Activated T-helper 9 cell treated with anti-CD3 and anti-CD28 coated beads, Interleukin-2, amount 50 U/mL, for 16 hours (primary cell): Measurements from ENCODE around the gene CXCR6.

Experiments used
- DNase-seq: peaks from one replicate; pipeline ENCODE4 v3.0.0-alpha.2; 2020; ENCODE audit warnings: low read depth

Gene CXCR6

GRCh38 chr3:45968706-45969105 is 25.4 kb downstream of the CXCR6 start:
- no peak for DNase-seq

DNA sequence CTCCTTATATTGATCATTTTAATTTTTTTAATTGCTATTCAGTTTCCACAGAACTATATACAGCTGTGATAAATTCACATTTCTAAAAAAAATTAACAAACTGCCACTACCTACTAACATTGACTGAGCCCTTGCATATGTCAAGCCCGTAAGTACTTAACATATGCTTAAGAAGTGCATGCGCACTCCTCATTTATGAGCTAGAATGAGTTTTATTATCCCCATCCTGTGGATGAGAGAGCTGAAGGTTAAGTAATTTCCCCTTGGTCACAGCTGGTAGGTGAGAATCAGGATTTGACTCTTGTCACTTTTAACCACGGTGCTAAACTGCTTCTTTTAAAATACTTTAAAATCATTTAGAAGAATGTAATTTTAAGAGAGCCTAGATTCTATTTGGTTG is 25.9 kb downstream of the CXCR6 start:
- DNase-seq: no peak

DNA sequence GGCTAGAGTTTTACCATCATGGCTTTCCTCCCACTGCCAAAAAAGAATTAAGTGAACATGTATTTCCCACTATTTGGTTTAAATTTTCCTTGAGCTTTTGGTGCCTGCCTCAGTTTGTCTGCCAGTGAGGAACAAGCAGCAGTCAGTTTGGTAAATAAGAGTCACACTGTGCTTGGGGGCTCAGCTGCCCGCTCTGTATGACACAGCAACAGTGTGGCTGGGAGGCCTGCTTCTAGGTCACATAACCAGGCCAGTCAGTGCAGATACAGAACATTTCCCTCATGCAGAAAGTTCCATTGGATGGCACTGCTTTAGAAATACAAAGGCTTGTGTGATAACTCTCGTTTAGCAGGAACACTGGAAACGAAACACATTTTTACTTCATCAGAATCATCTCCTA is 26.7 kb downstream of the CXCR6 start:
- DNase-seq: no peak

DNA sequence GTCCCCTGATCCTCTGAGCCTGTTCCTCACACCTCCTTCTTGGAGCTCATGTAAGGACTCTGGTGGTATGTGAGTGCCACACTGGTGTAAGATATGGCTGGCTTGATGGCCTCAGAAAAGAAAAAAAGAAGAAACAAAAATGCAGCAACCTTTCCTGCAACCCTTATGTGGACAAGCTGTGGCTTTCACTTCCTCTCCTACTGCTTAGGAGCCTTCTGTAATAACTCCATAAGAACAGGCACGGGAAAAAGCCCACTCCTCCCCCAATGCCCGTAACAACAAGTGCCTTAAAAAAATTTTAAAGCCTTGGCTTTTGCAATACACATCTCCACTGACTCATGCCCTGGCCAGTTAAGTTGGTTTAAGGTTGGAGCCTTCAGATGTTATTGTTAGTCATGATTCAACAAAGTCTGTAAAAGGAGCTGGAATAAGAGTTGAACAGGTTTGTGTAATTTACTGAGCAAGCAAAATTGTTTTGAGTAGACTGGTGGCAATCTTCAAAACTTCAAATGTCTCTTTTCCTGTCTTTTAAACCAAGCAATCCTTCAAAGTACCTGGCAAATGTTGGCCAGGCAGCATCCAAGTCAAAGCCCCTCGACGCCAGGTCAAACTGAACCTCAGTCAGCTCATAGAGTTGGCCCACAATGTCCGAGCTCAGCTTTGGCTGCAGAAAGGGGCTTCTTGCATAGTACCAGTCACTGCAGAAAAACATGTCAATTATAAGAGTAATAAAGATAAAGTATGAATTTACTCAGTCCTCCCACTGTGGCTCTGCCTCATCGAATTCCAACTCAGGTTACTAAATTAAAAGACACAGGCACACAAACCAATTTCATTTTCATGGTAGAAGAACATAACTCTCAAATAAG is 29.5 kb downstream of the CXCR6 start:
- DNase-seq: no peak

DNA sequence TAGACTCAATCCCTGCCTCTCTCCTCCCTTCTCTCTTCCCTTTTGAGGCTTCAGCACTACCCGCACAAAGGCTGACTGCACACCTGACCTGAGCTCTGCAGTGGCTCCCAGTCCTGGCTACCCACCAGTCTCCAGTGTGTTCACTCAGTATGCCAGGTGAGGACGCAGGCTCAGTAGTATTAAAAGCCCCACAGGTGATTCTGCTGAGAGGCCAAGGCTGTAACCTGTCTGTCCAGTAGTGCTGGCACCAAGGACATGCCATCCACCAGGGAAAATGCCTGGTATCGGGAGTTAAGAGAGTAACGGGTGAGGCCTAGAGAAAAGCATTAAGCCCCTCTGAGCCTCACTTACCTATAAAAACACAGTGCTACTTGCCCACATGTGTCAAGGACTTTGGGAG is 31.4 kb downstream of the CXCR6 start:
- no peak for DNase-seq

DNA sequence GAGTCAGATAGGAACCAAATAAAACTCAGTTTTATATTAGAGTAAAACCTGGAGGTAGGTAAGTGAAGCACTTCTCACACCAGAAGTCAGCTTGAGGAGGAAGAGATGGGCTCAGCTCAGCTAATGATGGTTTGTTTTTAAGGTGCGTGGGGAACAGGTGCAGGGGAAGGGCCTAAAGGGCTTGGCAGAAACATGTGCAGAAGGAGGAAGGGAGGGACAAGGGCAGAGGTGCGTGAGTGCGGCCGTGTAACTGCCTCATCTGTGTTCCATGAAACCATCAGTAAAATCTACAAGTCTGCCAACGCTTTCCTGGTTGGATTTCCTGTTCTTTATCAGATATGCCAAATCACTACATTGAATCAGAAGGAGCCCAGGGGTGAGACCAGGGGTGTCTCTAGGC is 32.4 kb downstream of the CXCR6 start:
- DNase-seq: no peak

- no peak for DNase-seq
Observed at GRCh38 chr3:45976191-45977091, 33.2 kb downstream of the CXCR6 start.

GRCh38 chr3:45978006-45978761 is 34.9 kb downstream of the CXCR6 start:
- DNase-seq: peak; percentile 44

DNA sequence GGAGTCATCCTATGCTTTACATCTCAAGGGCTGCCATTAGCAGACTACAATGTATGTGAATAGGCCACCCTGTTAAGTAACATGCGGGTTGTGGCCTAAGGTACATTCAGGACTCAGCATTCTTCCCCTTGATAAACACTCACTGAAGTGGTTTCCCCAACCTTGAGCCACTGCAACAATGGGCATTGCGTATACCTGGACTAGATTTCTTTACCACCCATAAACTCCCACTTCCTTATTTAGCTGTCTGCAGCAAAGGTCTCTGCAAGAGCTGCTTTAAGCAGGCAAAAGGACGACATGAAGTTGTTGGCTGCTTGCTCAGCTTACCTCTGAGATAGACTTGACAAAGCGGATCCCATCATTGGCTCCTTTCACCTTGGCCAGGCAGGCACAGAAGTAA is 36.1 kb downstream of the CXCR6 start:
- no peak for DNase-seq

DNA sequence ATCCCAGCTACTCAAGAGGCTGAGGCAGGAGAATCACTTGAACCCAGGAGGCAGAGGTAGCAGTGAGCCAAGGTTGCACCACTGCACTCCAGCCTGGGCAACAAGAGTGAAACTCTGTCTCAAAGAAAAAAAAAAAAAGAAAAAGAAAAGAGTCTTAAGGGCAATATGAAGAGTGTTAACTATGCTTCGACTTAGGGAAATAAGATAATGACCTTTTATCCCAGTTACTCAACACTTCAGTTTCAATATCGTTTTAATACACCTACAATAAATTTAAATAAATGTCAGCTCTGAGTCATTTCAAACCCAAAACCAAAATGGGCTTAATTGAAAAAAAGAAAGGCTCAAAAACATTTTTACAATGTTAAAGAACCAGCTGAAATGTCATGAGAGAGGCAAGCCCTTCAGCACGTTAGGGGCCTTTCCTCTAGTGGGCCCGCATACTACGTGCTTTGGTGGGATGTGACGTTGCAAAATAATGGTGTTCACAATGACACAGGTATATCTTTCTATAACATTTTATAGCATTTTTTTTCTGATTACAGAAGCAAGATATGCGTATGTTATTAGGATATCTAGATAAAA is 37.1 kb downstream of the CXCR6 start:
- DNase-seq: no peak

DNA sequence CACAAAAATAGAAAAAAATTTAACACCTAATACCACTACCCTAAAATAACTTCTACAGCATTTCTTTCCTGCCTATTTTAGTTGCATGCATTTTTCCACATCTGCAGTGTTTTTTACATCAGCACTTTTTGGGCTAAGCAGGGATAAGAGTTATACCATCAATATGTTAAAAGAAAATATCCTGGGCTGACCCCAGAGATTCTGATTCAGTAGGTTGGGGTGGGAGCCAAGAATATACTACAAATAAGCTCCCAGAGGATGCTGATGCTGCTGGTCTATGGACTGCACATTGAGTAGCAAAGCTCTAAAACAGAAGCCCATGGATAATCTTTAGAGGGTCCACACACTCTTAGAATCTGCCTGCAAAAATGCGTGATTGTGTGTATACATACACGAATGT is 37.6 kb downstream of the CXCR6 start:
- DNase-seq: no peak

GRCh38 chr3:45981346-45982074 is 38.2 kb downstream of the CXCR6 start:
- no peak for DNase-seq

- DNase-seq: no peak
Observed at GRCh38 chr3:45983770-45984169, 40.5 kb downstream of the CXCR6 start.

DNA sequence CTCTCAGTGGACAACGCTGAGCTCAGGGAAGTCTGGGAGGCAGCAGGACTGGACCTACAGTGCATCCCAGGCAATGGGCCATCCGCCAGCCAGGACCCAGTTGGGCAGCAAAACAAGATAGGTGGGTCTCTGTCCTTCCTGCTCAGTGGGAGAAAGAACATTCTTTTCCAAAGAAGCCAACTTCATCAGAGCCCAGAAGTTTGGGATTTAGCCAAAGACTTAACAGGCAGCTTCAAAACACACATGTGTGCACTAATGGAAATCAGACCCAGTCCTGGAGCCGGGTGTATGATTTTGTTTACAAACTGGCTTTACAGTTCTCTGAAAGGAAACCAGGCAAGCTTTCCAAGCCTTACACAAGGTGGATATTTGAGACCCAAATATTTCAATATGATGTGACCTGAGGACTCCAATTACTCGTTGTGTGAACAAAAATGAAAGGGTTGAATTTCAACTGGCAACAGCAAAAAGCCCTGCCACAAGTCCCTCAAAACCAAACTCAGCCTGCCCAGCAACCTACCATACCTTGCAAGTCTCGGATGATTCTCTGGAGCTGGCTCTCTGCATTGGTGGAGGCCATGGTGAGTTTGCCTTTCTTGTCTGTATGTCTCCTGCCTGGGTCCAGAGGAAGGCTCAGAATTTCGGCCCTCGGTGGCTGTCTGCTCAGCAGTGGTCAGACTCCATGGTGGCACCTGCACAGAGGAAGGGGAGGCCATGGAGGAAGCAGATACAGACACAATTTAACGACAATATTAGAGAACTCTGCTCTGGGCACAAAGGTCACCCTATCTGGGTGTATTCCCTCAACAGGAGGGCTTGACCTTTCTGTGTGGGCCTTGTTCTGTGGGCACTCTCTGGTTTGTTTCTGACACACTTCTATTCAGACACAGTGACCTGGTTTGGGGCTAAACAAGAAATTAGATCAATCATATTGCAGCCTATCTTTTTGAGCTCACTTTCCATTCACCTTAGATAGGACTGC is 41.4 kb downstream of the CXCR6 start:
- no peak for DNase-seq

DNA sequence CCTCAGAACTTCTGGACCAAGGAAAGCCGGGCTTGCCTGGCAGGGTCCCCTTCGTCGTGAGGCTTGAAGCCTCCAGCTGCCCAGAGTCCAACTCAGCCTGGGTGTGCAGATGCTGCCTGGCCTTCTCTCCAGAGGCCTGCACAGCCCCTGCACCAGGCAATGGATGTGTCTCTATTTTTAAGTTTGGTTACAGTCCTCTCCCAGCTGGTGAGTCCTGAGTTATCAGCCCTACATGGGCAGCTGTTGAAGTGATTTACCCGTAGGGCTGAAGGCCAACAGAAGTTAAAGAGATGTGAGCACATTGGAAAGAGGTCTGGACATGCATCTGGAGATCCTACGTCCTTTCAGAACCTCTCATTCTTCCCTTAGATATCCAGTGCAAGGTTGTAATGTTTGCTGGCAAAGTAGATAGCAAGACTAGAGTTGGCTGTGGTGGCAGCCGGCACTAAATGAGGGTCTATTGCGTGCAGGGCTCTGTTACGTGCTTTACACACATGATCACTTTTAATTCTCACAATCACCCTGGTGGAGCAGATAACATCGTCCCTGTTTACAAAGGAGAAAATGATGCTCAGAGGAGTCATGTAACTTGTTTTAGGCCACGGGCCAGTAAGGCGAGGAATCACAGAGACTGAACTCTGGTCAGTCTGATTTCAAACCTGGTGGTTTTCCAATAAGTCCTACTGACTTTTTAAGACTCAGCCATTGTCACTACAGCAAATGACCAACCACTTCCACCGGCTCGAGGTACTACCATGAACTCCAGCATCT is 42.5 kb downstream of the CXCR6 start:
- no peak for DNase-seq

GRCh38 chr3:45986303-45986982 is 43.2 kb downstream of the CXCR6 start:
- no peak for DNase-seq

GRCh38 chr3:45987368-45988291 is 44.4 kb downstream of the CXCR6 start:
- DNase-seq: no peak

DNA sequence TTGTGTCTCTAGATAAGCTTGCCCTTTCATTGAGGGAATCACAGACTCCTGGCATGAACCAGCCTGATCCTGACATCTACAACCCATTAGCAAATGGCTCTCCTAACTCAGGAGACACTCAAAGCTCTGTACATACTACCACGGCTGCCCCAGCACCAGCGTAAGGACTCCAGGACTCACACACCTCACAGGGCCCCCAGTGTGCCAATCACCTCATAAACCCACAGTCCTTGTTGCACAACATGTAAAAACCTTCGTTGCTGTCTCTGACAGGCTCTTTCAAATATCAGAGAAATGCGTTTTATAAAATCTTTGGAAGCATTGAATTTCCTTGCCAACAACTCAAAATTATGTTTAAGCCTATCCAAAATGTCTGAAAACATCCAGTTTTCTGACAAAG is 45.1 kb downstream of the CXCR6 start:
- DNase-seq: no peak
